ENCODE results near the gene MRO. TPM values are rescaled to one million over a fixed set of nuclear protein-coding genes. Genes with fewer than 3 reads are reported as not detected.

MRO gene
- polyA plus RNA-seq, 2 of the 4 experiments (the other 2 are of a cell fraction) = 0.31 to 0.39 TPM

DNA sequence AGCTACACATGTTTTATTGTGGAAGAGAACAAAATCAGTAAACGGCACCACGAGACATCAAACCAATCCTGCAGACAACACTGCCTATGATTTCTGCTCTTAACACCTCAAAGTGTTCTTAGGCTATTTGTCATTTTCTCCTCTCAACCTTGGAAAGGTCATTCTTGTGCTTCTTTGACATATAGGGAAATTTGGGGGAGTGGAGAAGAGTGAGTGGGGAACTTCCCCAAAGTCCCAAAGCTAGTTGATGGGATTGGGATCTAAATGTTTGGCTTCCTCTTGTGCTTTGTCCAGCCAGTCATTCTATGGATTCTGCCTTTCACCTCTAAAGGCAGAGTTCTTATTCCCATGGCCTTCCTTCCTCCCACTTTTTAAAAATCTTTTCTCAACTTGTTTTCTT is 5.8 kb upstream of the MRO start:
- Histone ChIP-seq H3K27ac (no peak overlapping the region), H3K4me1 (peaks cover 9% of the 10 kb centered on the region; the same call in 2 of the 3 replicates), H3K4me2 (no peak overlapping the region), H3K9me3 (no peaks in the 10 kb centered on the region), H3K4me3 (no peak overlapping the region)
- TF ChIP-seq TFCP2L1 (CRISPR knock-in tag; IDR thresholded peaks at IDR 0.05) = no peak
- DNase-seq (ENCODE audit: low read depth in 1 of 2, low spot score in 1 of 2) = no peak
- CTCF ChIA-PET = interaction anchor here (1.7 kb wide), 1 partner anchor 41 kb away, joined by 6 read pairs; no protein-coding TSS in a partner anchor
- ATAC-seq = no peak
- no peak for FAIRE-seq
- POLR2A ChIA-PET = no interaction called here
- WGBS (ENCODE audit: missing lambda C conversion rate) = 93% methylated on average over 2 of the region's 2 CpGs

DNA sequence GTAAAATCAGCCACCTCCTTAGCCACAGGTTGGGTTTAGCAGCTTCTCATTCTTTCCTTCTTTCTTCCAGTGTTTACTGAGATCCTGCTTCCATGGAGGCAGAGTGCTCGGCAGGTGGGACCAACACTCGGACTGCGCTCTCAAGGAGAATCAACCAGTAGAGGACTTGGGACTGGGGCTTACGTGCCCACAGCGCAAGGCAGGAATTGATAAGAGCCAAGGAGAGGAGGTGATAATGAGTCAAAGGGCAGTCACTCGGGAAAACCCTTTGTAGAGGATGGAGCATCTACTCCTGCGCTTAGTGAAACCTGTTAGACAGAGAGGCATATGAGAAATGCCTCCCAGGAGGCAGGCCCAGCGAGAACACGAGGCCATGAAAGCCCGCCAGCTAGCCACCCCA is 2.9 kb upstream of the MRO start:
- DNase-seq (ENCODE audit: low read depth in 1 of 2, low spot score in 1 of 2) (no peak), FAIRE-seq (no peak), ATAC-seq (no peak)
- ChIA-PET CTCF (interaction anchor here (1.1 to 3.0 kb wide), 3 partner anchors 34 to 227 kb away, joined by 3 to 14 read pairs (median 3); no protein-coding TSS in a partner anchor), POLR2A (no interaction called here)
- Histone ChIP-seq H3K4me1 (peaks cover 10% of the 10 kb centered on the region; the same call in 2 of the 3 replicates), H3K27ac (no peak overlapping the region), H3K4me2 (no peak overlapping the region), H3K4me3 (no peak overlapping the region), H3K9me3 (no peaks in the 10 kb centered on the region)
- WGBS (ENCODE audit: missing lambda C conversion rate) = 85% methylated on average over 10 of the region's 10 CpGs
- TF ChIP-seq FOXS1 (CRISPR knock-in tag; IDR thresholded peaks at IDR 0.05) = no peak
- no peak for TF ChIP-seq POLR2AphosphoS2 (conservative IDR thresholded peaks at IDR 0.05; ENCODE audit: low read length)

GRCh38 chr18:50820901-50821520 is 1.2 kb upstream of the MRO start:
- DNase-seq (ENCODE audit: low read depth in 1 of 2, low spot score in 1 of 2) = no peak

GRCh38 chr18:50819027-50819727 is 639 bp downstream of the MRO start:
- TF ChIP-seq MAFK (IDR thresholded peaks at IDR 0.05; ENCODE audit: partially characterized antibody) (peak; percentile 99), POLR2A (IDR thresholded peaks at IDR 0.05; ENCODE audit: low read length) (no peak)
- DNase-seq (ENCODE audit: low read depth in 1 of 2, low spot score in 1 of 2) = peak; percentile 19 to 40

More at GRCh38 chr18:50820901-50821520, 1.2 kb upstream of the MRO start:
- FAIRE-seq (no peak), ATAC-seq (no peak)
- H3K4me1 ChIP-seq = peaks cover 10% of the 10 kb centered on the region; the same call in 2 of the 3 replicates
- WGBS (ENCODE audit: missing lambda C conversion rate) = 73% methylated on average over 5 of the region's 5 CpGs
- H3K27ac ChIP-seq = peak overlapping the region; percentile 34 to 54; a peak in 2 of 6 replicates
- H3K4me3 ChIP-seq = no peak overlapping the region
- TF ChIP-seq CBX2 (IDR thresholded peaks at IDR 0.05; ENCODE audit: borderline replicate concordance, low read depth) (no peak), POLR2AphosphoS2 (conservative IDR thresholded peaks at IDR 0.05; ENCODE audit: low read length) (no peak), MYC (IDR thresholded peaks at IDR 0.05; ENCODE audit: borderline replicate concordance, low read length) (no peak), MAFK (IDR thresholded peaks at IDR 0.05; ENCODE audit: partially characterized antibody) (no peak), EHF (CRISPR knock-in tag; IDR thresholded peaks at IDR 0.05) (no peak), BHLHE40 (IDR thresholded peaks at IDR 0.05; ENCODE audit: low read depth, low read length) (no peak), RFX5 (IDR thresholded peaks at IDR 0.05) (no peak), RNF2 (IDR thresholded peaks at IDR 0.05; ENCODE audit: borderline replicate concordance, low read depth) (no peak), NR3C1 (IDR thresholded peaks at IDR 0.05) (no peak), CBX8 (IDR thresholded peaks at IDR 0.05) (no peak)
- TF ChIP-seq, protein P1, sequence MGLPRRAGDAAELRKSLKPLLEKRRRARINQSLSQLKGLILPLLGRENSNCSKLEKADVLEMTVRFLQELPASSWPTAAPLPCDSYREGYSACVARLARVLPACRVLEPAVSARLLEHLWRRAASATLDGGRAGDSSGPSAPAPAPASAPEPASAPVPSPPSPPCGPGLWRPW (IDR thresholded peaks at IDR 0.05) = no peak
- POLR2A ChIA-PET = interaction anchor here (1.6 kb wide), 1 partner anchor 58 kb away, joined by 3 read pairs; the partner anchor contains the start of gene ME2
- H3K9me3 ChIP-seq = no peaks in the 10 kb centered on the region
- CTCF ChIA-PET = interaction anchor here (0.9 to 3.2 kb wide), 17 partner anchors 8 to 654 kb away, joined by 3 to 30 read pairs (median 4); partner anchors contain the start of genes ELAC1 and SMAD4
- H3K4me2 ChIP-seq = peak overlapping the region; percentile 96; the same call in 1 of the 3 replicates

More at GRCh38 chr18:50819027-50819727, 639 bp downstream of the MRO start:
- CTCF ChIA-PET = interaction anchor here (0.6 to 3.2 kb wide), 17 partner anchors 9 to 340 kb away, joined by 3 to 30 read pairs (median 4); partner anchors contain the start of genes ME2 and SMAD4
- 31% methylated on average over 10 of the region's 16 CpGs for WGBS (ENCODE audit: missing lambda C conversion rate)
- ATAC-seq (peak; percentile 80), FAIRE-seq (no peak)
- no peaks in the 10 kb centered on the region for H3K9me3 ChIP-seq
- H3K4me3 ChIP-seq = peak overlapping the region; percentile 47
- peak overlapping the region; percentile 96 for H3K4me2 ChIP-seq
- POLR2A ChIA-PET = interaction anchor here (0.7 kb wide), 1 partner anchor 48 kb away, joined by 3 read pairs; no protein-coding TSS in a partner anchor
- H3K4me1 ChIP-seq = peaks cover 10% of the 10 kb centered on the region; the same call in 2 of the 3 replicates
- peak overlapping the region; percentile 70 to 77 for H3K27ac ChIP-seq

Data from A549 (cell line).